Esophagus squamous epithelium (tissue), 5 donors: ENCODE data around the gene TOR1A. TPM values are rescaled to one million over a fixed set of nuclear protein-coding genes. Genes with fewer than 3 reads are reported as not detected.
A peak's percentile ranks its signal among the peaks of the same experiment; 100 is the strongest.

Experiments used
- DNase-seq: peaks from one replicate; lab custom pipeline; 2025; lab: John Stamatoyannopoulos, UW
- H3K27ac ChIP-seq, 4 donors: fragments of 200-600 bp; sonication (generic); one replicate each; pipeline ENCODE4 v1.5.1; 2016 to 2019; ENCODE audit warnings: mild to moderate bottlenecking in 1 of 4
- H3K27me3 ChIP-seq, 4 donors: fragments of 200-600 bp; sonication (generic); 1 replicate in 3 of 4; 2 replicates in 1 of 4; pipeline versions ENCODE4 v1.5.1 to v1.6.0; 2017 to 2021; ENCODE audit warnings: antibody characterized with exemption in 1 of 4
- H3K36me3 ChIP-seq, 3 donors: fragments of 200-600 bp; sonication (generic); one replicate each; pipeline ENCODE4 v1.5.1; 2016 to 2019
- H3K4me1 ChIP-seq, 3 donors: fragments of 200-600 bp; sonication (generic); one replicate each; pipeline ENCODE4 v1.5.1; 2017 to 2019
- H3K4me3 ChIP-seq, 4 donors: fragments of 200-600 bp; sonication (generic); 1 replicate in 3 of 4; 2 replicates in 1 of 4; pipeline ENCODE4 v1.5.1; 2016 to 2019; ENCODE audit warnings: mild to moderate bottlenecking in 2 of 4, moderate library complexity in 1 of 4
- H3K9me3 ChIP-seq, 3 donors: fragments of 200-600 bp; sonication (generic); one replicate each; pipeline ENCODE4 v1.5.1; 2016 to 2019
- CTCF ChIP-seq, 6 experiments: fragments of 450-650 bp in 4 of 6; fragments of 200-600 bp in 2 of 6; sonication (generic) in 2 of 6; IDR thresholded peaks; one replicate each; pipeline ENCODE4 v1.5.1; 2016 to 2019; ENCODE audit warnings: antibody characterized with exemption in 6 of 6, mild to moderate bottlenecking in 4 of 6, moderate library complexity in 4 of 6
- POLR2A ChIP-seq, 4 donors: fragments of 450-650 bp; IDR thresholded peaks; one replicate each; pipeline ENCODE4 v1.6.1; 2017; ENCODE audit warnings: antibody characterized with exemption in 4 of 4, mild to moderate bottlenecking in 4 of 4, moderate library complexity in 3 of 4
- WGBS, 2 donors: methylation state at CpG; one replicate each; pipeline ENCODE4 v1.1.5; 2018; 5-methylcytosine and 5-hydroxymethylcytosine counted together
- intact Hi-C: fragments of 100-400 bp; cut with DNase I; formaldehyde crosslinking; loops from one replicate; pipeline ENCODE4 v1.15.0; 2022
- total RNA-seq, 4 donors: library from RNA; depleted of rRNA; stranded (reverse); fragments of >200 nt; gene quantifications; one replicate each; pipeline ENCODE4 v1.1.0, GENCODE V29; 2016
- donor health status: DM: yes; HTN: yes; CAD: no.

Gene TOR1A
- total RNA-seq, 4 donors from 2014 or later = 11.3 to 34.7 (median 24.8) TPM

DNA sequence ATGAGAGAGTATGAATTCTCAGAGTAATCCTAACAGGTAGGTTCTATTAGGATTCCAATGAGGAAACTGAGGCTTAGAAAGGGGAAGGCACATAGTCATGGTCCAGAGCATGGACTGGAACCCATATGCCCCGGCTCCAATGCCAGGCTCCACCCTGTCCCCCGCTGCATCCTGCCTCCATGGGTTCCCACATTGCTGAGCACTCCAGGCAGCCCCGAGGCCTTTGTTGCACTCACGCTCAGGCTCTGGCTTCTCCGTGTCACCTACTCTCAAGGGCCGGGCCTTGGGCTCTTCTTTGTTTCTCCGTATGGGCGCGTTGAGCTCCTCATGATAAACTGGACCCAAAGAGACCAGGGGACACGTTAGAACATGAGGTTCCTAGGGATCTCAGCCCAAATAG lies 5.0 kb upstream of the TOR1A start:
- no peak for DNase-seq
- intact Hi-C loops = no loop called here
- TF ChIP-seq POLR2A (IDR thresholded peaks at IDR 0.05) = no peak
- TF ChIP-seq CTCF (IDR thresholded peaks at IDR 0.05) = no peak
- Histone ChIP-seq H3K27ac (no peak overlapping the region), H3K9me3 (no peaks in the 10 kb centered on the region), H3K36me3 (peaks cover 7 to 72% (median 41%) of the 10 kb centered on the region in 3 donors), H3K4me1 (peaks cover 0 to 10% (median 8%) of the 10 kb centered on the region in 3 donors), H3K4me3 (no peak overlapping the region), H3K27me3 (no peaks in the 10 kb centered on the region)
- 80 to 86% methylated on average over 2 to 7 of the region's 10 CpGs for WGBS, 2 donors

DNA sequence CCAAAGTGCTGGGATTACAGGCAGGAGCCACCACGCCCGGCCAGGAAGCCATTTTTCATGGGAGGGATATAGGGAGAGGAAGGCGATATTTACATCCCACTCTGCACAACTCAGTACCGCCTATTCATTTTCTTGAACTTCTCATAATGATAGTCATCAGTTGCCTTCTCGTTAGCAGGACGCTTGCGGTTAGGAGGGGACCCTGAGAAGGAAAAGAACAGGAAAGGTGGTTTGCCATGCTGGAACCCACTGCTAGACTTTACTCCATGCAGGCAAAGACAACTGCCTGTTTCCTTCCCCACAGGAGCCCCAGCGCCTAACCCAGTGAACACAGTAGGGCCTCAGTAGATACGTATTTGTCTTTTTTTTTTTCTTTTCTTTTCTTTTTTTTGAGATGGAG lies 4.1 kb upstream of the TOR1A start:
- H3K36me3 ChIP-seq = peaks cover 7 to 68% (median 41%) of the 10 kb centered on the region in 3 donors
- 86 to 90% methylated on average over 7 to 9 of the region's 9 CpGs for WGBS, 2 donors
- no peak for DNase-seq

DNA sequence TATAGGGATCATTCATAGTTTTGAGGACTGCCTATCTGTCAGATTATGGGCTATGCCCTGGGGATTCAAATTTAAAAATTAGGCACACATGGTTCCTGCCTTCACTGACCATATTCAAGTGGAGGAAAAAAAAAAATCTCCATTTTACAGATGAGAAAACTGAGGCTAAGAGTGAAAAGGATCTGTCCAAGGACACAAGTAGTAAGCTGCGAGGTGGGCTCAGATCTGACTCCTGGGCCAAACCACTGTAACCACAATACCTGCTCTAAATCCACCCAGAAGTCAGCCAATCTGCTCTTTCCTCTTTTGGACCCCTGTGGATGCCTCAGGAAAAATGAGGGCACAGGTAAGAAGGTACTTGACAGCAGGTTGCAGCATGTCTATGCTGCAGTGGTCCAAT lies 2.8 kb upstream of the TOR1A start:
- H3K27me3 ChIP-seq = no peaks in the 10 kb centered on the region
- 82 to 83% methylated on average over 1 of the region's 1 CpG for WGBS, 2 donors
- no peak overlapping the region for H3K27ac ChIP-seq
- H3K4me1 ChIP-seq = peaks cover 7 to 12% (median 9%) of the 10 kb centered on the region in 3 donors
- no peak overlapping the region for H3K4me3 ChIP-seq
- peaks cover 14 to 64% (median 42%) of the 10 kb centered on the region in 3 donors for H3K36me3 ChIP-seq
- no peaks in the 10 kb centered on the region for H3K9me3 ChIP-seq
- no peak for DNase-seq
- intact Hi-C loops = no loop called here
- TF ChIP-seq CTCF (IDR thresholded peaks at IDR 0.05) (no peak), POLR2A (IDR thresholded peaks at IDR 0.05) (no peak)

More for the DNA sequence above, 4.1 kb upstream of the TOR1A start:
- Histone ChIP-seq H3K4me1 (peaks cover under 1 to 4% (median 1%) of the 10 kb centered on the region in 3 donors), H3K9me3 (no peaks in the 10 kb centered on the region), H3K27ac (no peak overlapping the region), H3K4me3 (no peak overlapping the region), H3K27me3 (no peaks in the 10 kb centered on the region)
- TF ChIP-seq POLR2A (IDR thresholded peaks at IDR 0.05) (no peak), CTCF (IDR thresholded peaks at IDR 0.05) (no peak)
- intact Hi-C loops = no loop called here

- TF ChIP-seq CTCF (IDR thresholded peaks at IDR 0.05) = no peak
- no peak for TF ChIP-seq POLR2A (IDR thresholded peaks at IDR 0.05)
- Histone ChIP-seq H3K4me3 (no peak overlapping the region), H3K27me3 (no peaks in the 10 kb centered on the region), H3K4me1 (peaks cover 7 to 12% (median 9%) of the 10 kb centered on the region in 3 donors), H3K36me3 (peaks cover 14 to 64% (median 42%) of the 10 kb centered on the region in 3 donors), H3K9me3 (no peaks in the 10 kb centered on the region), H3K27ac (no peak overlapping the region)
- 69 to 75% methylated on average over 6 of the region's 6 CpGs for WGBS, 2 donors
- DNase-seq = no peak
- intact Hi-C loops = no loop called here
Observed at GRCh38 chr9:129826344-129826743, 2.4 kb upstream of the TOR1A start.

DNA sequence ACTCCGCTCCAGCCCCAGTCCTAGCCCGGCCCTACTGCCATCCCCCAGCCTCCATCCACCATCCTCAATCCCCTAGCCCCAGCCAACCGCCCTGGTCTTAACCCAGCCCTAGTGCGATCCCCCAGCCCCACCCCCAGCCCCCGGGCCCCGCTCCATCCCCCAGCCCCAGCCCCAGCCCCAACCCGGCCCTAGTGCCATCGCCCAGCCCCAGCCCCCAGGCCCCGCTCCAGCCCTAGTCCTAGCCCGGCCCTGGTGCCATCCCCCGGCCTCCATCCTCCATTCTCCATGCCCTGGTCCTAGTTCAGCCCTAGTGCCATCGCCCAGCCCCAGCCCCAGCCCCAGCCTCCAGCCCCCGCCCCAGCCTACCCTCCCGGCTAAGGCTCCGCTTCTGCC lies 398 bp downstream of the TOR1A start:
- peaks cover 7 to 12% (median 9%) of the 10 kb centered on the region in 3 donors for H3K4me1 ChIP-seq

More for the DNA sequence above, 398 bp downstream of the TOR1A start:
- Histone ChIP-seq H3K36me3 (peaks cover 7 to 64% (median 25%) of the 10 kb centered on the region in 3 donors), H3K9me3 (no peaks in the 10 kb centered on the region), H3K27ac (peak overlapping the region; percentile 84 to 92 (median 90)), H3K27me3 (no peaks in the 10 kb centered on the region), H3K4me3 (peak overlapping the region; percentile 93 to 99 (median 96))
- TF ChIP-seq CTCF (IDR thresholded peaks at IDR 0.05) (no peak), POLR2A (IDR thresholded peaks at IDR 0.05) (no peak)
- no peak for DNase-seq
- 0 to 10% methylated on average over 2 to 7 of the region's 15 CpGs for WGBS, 2 donors
- intact Hi-C loops = no loop called here
